Measurements from ENCODE around the gene DISC1.

- TF ChIP-seq, protein P1, sequence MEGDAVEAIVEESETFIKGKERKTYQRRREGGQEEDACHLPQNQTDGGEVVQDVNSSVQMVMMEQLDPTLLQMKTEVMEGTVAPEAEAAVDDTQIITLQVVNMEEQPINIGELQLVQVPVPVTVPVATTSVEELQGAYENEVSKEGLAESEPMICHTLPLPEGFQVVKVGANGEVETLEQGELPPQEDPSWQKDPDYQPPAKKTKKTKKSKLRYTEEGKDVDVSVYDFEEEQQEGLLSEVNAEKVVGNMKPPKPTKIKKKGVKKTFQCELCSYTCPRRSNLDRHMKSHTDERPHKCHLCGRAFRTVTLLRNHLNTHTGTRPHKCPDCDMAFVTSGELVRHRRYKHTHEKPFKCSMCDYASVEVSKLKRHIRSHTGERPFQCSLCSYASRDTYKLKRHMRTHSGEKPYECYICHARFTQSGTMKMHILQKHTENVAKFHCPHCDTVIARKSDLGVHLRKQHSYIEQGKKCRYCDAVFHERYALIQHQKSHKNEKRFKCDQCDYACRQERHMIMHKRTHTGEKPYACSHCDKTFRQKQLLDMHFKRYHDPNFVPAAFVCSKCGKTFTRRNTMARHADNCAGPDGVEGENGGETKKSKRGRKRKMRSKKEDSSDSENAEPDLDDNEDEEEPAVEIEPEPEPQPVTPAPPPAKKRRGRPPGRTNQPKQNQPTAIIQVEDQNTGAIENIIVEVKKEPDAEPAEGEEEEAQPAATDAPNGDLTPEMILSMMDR (IDR thresholded peaks at IDR 0.05): no peak
- TF ChIP-seq POLR2A (IDR thresholded peaks at IDR 0.05): no peak
Measured at GRCh38 chr1:231610388-231610787, 16.2 kb upstream of the DISC1 start.
